ENCODE results near the gene TNFRSF13B.
"Not testable (repeated sequence)": the region's sequence is repeated elsewhere in the genome, so short reads cannot be mapped to it uniquely, and the experiment has no call there.

Gene TNFRSF13B

DNA sequence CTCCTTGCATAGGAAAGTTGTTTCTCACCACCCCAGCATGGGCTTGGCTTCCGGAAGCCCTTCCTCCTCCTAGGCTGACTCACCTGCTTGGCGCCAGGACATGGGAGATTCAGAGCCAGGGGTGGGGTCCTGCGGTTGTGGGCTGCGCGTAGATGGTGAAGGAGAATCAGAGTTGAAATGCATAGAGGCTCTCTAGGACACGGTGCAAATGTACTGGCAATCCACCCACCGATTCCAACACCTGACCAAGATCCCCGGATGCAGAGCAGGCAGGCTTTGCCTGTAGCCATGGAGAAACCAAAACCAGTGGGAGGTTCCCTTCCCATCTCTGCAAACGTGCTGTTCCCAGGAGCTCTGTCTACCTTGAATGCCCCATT lies 42.8 kb upstream of the TNFRSF13B start:
- H3K4me1 ChIP-seq (ENCODE audit: control insufficient read depth, low read depth, low read length); H3K27me3 ChIP-seq (ENCODE audit: control insufficient read depth, insufficient read depth, low read length); H3K36me3 ChIP-seq (ENCODE audit: control insufficient read depth, low read depth, low read length); H3K9me3 ChIP-seq (ENCODE audit: control insufficient read depth, low read depth, low read length); H3K9ac ChIP-seq (ENCODE audit: low read length); H3K27ac ChIP-seq (ENCODE audit: low read length); H3K4me3 ChIP-seq (ENCODE audit: low read length): not testable (repeated sequence)

GRCh38 chr17:17013828-17014747 lies 42.2 kb upstream of the TNFRSF13B start:
- not testable (repeated sequence) for H3K9me3 ChIP-seq (ENCODE audit: control insufficient read depth, low read depth, low read length); H3K36me3 ChIP-seq (ENCODE audit: control insufficient read depth, low read depth, low read length); H3K27me3 ChIP-seq (ENCODE audit: control insufficient read depth, insufficient read depth, low read length); H3K4me1 ChIP-seq (ENCODE audit: control insufficient read depth, low read depth, low read length); H3K4me3 ChIP-seq (ENCODE audit: low read length); H3K27ac ChIP-seq (ENCODE audit: low read length); H3K9ac ChIP-seq (ENCODE audit: low read length)

GRCh38 chr17:17011043-17011907 lies 39.4 kb upstream of the TNFRSF13B start:
- H3K4me3 ChIP-seq (ENCODE audit: low read length); H3K9ac ChIP-seq (ENCODE audit: low read length); H3K27ac ChIP-seq (ENCODE audit: low read length); H3K27me3 ChIP-seq (ENCODE audit: control insufficient read depth, insufficient read depth, low read length); H3K9me3 ChIP-seq (ENCODE audit: control insufficient read depth, low read depth, low read length); H3K4me1 ChIP-seq (ENCODE audit: control insufficient read depth, low read depth, low read length); H3K36me3 ChIP-seq (ENCODE audit: control insufficient read depth, low read depth, low read length): not testable (repeated sequence)

DNA sequence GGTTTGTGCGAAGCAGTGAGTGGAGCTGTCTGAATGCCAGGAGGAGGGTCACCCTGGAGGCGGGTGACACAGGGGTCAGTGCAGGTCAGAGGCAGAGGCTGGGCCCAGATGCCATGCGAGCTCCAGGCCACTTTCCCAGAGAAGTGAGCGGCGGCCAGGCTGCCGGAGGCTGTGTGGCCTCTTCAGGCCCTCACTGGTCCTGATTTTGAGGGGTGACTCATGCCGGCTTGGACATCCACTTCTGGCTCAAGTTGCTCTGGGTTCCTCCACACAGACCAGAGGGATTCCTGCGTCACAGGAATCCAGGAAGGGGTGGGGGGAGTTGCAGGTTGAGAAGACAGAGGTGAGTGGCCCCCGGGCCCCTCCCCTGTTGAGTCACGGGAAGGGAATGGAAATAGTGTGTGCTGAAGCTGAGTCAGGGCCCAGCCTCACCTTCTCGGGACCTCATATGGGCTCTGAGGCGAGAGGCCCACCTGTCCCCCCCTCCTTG lies 38.7 kb upstream of the TNFRSF13B start:
- not testable (repeated sequence) for H3K9me3 ChIP-seq (ENCODE audit: control insufficient read depth, low read depth, low read length); H3K9ac ChIP-seq (ENCODE audit: low read length); H3K4me3 ChIP-seq (ENCODE audit: low read length); H3K27ac ChIP-seq (ENCODE audit: low read length); H3K36me3 ChIP-seq (ENCODE audit: control insufficient read depth, low read depth, low read length); H3K4me1 ChIP-seq (ENCODE audit: control insufficient read depth, low read depth, low read length); H3K27me3 ChIP-seq (ENCODE audit: control insufficient read depth, insufficient read depth, low read length)

DNA sequence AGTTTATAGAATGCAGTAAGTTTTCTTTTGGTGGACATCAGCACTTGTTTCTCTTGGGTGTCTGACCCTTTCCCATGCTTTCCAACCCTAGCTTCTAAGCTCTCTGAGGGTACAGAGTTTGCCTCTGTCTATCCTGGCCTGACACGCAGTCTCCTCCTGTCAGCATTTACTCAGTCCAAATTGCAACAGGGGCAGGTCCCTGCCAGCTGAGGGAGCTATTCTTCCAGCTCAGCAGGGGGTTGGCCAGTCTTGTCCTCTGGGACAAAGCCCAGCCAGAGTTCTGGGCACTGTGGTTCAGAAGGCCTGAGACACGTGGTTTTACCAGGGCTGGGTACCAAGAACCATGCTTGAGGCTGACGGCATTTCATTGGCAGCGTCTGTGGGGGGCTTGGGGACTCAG lies 38.1 kb upstream of the TNFRSF13B start:
- H3K36me3 ChIP-seq (ENCODE audit: control insufficient read depth, low read depth, low read length); H3K4me1 ChIP-seq (ENCODE audit: control insufficient read depth, low read depth, low read length); H3K27me3 ChIP-seq (ENCODE audit: control insufficient read depth, insufficient read depth, low read length); H3K4me3 ChIP-seq (ENCODE audit: low read length); H3K9me3 ChIP-seq (ENCODE audit: control insufficient read depth, low read depth, low read length); H3K27ac ChIP-seq (ENCODE audit: low read length); H3K9ac ChIP-seq (ENCODE audit: low read length): not testable (repeated sequence)

DNA sequence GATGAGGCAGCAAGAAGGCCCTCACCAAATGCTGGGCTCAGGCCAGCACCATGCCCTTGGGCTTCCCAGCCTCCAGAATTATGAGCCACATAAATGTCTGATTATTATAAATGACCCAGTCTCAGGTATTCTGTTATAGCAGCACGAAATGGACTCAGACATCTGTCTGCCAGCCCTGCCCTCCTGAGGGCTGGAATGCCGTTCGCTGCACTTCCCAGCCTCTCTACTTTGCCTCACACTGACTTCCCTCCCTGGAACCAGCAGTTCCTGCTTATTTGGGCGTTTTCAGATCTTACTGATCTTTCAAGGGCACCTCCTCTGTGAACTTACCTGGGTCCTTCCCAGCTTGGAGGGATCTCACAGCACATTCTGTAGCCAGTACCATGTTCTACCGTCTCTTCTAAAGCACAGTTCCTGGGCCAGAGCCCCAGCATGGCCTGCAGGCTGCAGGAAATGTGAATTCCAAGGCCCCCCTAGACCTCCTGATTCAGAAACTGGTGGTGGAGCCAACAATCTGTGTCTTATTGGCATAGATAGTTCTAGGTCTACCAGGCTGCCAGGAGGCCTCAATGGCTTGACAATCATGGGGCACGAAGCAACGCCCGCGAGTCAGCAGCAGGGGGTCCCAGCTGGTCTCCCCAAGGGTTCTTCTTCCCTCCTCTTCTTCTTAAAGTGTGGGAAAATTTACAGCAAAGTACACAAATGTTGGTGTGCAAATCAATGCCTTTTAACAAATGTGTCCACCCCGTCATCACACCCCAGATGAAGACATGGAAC lies 36.9 kb upstream of the TNFRSF13B start:
- not testable (repeated sequence) for H3K9ac ChIP-seq (ENCODE audit: low read length); H3K4me1 ChIP-seq (ENCODE audit: control insufficient read depth, low read depth, low read length); H3K27me3 ChIP-seq (ENCODE audit: control insufficient read depth, insufficient read depth, low read length); H3K9me3 ChIP-seq (ENCODE audit: control insufficient read depth, low read depth, low read length); H3K36me3 ChIP-seq (ENCODE audit: control insufficient read depth, low read depth, low read length); H3K27ac ChIP-seq (ENCODE audit: low read length); H3K4me3 ChIP-seq (ENCODE audit: low read length)

- not testable (repeated sequence) for H3K9me3 ChIP-seq (ENCODE audit: control insufficient read depth, low read depth, low read length); H3K9ac ChIP-seq (ENCODE audit: low read length); H3K4me1 ChIP-seq (ENCODE audit: control insufficient read depth, low read depth, low read length); H3K36me3 ChIP-seq (ENCODE audit: control insufficient read depth, low read depth, low read length); H3K27ac ChIP-seq (ENCODE audit: low read length); H3K27me3 ChIP-seq (ENCODE audit: control insufficient read depth, insufficient read depth, low read length); H3K4me3 ChIP-seq (ENCODE audit: low read length)
These were observed 36.0 kb upstream of the TNFRSF13B start for GRCh38 chr17:17007891-17008290.

DNA sequence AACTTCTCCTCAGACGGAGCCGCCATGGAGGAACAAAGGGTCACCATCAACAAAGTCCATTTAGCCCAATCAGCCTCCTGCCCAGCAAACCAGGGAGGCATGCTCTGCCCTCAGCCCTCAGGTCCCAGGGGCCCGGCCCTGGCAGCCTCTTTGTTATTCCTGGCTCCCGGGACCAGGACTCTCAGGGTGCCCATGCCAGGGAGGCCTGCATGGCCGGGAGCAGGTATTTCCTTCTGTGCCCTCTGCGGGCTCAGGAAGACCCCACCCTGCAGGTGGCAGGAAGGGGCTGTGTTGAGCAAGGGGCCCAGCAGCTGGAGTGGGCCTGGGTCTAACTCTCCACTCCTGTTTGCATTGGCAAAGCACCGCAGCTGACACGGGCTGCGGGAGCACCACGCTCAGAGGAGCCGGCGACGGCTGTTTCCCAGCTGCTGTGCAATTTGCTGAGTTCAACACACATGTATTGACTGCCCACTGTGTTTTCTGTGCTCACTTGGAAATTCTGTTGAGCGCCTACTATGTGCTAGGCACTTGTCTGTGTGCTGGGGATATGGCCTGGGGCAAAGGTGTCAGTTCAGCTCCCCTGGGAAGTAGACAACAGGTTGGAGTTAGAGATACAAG lies 33.2 kb upstream of the TNFRSF13B start:
- not testable (repeated sequence) for H3K4me1 ChIP-seq (ENCODE audit: control insufficient read depth, low read depth, low read length)

GRCh38 chr17:17004251-17004996 lies 32.5 kb upstream of the TNFRSF13B start:
- Histone ChIP-seq H3K4me1 (ENCODE audit: control insufficient read depth, low read depth, low read length) (no peaks in the 10 kb centered on the region), H3K27me3 (ENCODE audit: control insufficient read depth, insufficient read depth, low read length) (no peaks in the 10 kb centered on the region), H3K9ac (ENCODE audit: low read length) (no peak overlapping the region), H3K4me3 (ENCODE audit: low read length) (no peak overlapping the region), H3K27ac (ENCODE audit: low read length) (no peak overlapping the region), H3K9me3 (ENCODE audit: control insufficient read depth, low read depth, low read length) (no peaks in the 10 kb centered on the region), H3K36me3 (ENCODE audit: control insufficient read depth, low read depth, low read length) (no peaks in the 10 kb centered on the region)

More for the DNA sequence above, 33.2 kb upstream of the TNFRSF13B start:
- not testable (repeated sequence) for H3K9ac ChIP-seq (ENCODE audit: low read length); H3K27me3 ChIP-seq (ENCODE audit: control insufficient read depth, insufficient read depth, low read length); H3K36me3 ChIP-seq (ENCODE audit: control insufficient read depth, low read depth, low read length); H3K27ac ChIP-seq (ENCODE audit: low read length); H3K9me3 ChIP-seq (ENCODE audit: control insufficient read depth, low read depth, low read length); H3K4me3 ChIP-seq (ENCODE audit: low read length)

DNA sequence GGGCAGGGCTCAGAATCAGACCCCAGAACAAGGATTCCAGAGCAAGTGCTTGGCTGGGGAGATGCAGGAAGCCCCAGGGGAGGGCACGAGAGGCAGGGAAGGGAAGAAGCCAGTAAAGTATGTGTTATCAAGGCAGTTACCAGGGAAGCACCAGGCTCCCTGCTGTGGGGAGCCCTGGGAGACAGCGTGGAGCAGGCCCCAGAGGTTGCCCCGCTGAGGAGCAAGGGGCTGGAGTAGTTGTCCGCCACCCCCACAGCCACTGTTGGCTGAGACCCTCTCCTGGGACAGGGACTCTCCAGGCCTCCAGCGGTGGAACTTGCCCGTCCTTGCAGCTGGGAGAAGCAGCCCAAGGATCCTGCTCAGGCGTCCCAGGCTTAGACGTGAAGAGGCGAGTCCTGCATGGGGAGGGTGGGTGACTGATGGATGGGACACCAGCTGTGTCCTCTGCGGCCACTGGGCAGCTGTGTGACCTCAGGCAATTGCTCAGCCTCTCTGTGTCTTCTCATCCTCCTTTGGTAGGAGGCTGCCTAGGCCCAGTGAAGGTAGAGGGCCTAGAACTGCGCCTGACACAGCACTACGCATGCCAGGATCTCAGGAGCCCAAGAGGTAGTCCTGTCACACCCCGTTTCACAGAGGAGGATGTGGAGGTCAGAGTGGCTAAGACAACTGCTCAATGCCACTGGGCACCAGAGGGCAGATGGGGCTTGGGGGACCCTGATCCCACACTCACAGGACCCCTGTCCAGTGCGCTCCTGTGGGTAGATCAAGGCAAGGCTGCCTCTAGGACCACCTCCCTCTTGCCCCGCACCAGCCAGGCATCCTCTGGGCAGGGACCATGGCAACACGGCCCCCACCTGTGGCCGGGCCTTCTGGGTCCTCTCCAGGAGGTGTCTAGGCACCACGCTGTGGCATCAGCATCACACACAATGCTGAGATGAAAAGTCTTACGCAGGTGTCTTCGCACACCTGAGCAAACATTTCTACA lies 31.1 kb upstream of the TNFRSF13B start:
- H3K9me3 ChIP-seq (ENCODE audit: control insufficient read depth, low read depth, low read length); H3K9ac ChIP-seq (ENCODE audit: low read length); H3K36me3 ChIP-seq (ENCODE audit: control insufficient read depth, low read depth, low read length); H3K4me1 ChIP-seq (ENCODE audit: control insufficient read depth, low read depth, low read length); H3K27ac ChIP-seq (ENCODE audit: low read length); H3K4me3 ChIP-seq (ENCODE audit: low read length); H3K27me3 ChIP-seq (ENCODE audit: control insufficient read depth, insufficient read depth, low read length): not testable (repeated sequence)

Measured in iPS-18a (cell line).